ENCODE data around the gene GINS1. TPM values are rescaled to one million over a fixed set of nuclear protein-coding genes. Genes with fewer than 3 reads are reported as not detected.
A peak's percentile ranks its signal among the peaks of the same experiment; 100 is the strongest.

GINS1 gene
- total and polyA plus RNA-seq, 2 experiments from 2014 or later: 32.0 to 65.4 TPM

DNA sequence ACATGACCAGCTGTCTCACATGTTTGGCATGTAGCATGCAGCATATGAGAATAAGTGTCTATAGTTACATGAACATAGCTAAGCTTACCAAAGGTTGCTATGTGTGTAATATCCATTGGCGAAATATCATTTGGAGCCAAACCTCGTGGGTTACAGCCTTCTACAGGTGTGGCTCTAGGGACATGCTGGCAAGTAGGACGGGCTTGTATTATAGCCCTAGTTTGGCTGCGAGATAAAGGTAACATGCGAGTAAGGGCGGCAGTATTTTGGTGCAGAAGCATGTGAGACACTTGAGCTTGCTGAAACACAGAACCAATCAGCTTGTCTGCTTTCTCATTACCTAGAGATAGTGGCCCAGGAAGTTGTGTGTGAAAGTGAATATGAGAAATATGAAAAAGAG lies 10.4 kb upstream of the GINS1 start (continued):
- TF ChIP-seq, protein P1, sequence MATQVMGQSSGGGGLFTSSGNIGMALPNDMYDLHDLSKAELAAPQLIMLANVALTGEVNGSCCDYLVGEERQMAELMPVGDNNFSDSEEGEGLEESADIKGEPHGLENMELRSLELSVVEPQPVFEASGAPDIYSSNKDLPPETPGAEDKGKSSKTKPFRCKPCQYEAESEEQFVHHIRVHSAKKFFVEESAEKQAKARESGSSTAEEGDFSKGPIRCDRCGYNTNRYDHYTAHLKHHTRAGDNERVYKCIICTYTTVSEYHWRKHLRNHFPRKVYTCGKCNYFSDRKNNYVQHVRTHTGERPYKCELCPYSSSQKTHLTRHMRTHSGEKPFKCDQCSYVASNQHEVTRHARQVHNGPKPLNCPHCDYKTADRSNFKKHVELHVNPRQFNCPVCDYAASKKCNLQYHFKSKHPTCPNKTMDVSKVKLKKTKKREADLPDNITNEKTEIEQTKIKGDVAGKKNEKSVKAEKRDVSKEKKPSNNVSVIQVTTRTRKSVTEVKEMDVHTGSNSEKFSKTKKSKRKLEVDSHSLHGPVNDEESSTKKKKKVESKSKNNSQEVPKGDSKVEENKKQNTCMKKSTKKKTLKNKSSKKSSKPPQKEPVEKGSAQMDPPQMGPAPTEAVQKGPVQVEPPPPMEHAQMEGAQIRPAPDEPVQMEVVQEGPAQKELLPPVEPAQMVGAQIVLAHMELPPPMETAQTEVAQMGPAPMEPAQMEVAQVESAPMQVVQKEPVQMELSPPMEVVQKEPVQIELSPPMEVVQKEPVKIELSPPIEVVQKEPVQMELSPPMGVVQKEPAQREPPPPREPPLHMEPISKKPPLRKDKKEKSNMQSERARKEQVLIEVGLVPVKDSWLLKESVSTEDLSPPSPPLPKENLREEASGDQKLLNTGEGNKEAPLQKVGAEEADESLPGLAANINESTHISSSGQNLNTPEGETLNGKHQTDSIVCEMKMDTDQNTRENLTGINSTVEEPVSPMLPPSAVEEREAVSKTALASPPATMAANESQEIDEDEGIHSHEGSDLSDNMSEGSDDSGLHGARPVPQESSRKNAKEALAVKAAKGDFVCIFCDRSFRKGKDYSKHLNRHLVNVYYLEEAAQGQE (IDR thresholded peaks at IDR 0.05; ENCODE audit: unreplicated experiment): no peak
- TF ChIP-seq, protein P2, sequence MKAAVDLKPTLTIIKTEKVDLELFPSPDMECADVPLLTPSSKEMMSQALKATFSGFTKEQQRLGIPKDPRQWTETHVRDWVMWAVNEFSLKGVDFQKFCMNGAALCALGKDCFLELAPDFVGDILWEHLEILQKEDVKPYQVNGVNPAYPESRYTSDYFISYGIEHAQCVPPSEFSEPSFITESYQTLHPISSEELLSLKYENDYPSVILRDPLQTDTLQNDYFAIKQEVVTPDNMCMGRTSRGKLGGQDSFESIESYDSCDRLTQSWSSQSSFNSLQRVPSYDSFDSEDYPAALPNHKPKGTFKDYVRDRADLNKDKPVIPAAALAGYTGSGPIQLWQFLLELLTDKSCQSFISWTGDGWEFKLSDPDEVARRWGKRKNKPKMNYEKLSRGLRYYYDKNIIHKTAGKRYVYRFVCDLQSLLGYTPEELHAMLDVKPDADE (IDR thresholded peaks at IDR 0.05): no peak
- no peak for TF ChIP-seq ZNF462 (CRISPR knock-in tag; IDR thresholded peaks at IDR 0.05)

DNA sequence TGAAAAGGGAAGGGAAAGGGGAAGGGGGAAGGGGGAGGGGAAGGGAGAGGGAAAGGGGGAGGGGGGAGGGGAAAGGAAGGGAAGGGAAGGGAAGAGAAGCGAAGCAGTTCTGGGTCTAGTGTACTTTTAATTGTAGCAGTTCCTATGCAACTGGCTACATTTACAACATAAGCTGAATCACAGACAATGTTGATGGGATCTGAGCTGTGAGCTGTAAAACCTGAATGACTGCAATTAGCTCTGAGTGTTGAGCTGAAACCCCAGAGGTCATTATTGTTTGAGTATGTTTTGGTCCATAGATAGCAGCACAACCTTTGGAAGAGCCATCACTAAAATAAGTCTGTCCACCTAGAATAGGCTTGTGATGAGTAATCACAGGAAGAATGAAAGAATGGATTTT lies 9.7 kb upstream of the GINS1 start:
- Mint-ChIP-seq H3K9me3 (peaks cover 25% of the 10 kb centered on the region), H3K4me3 (no peak overlapping the region), H3K36me3 (ENCODE audit: low read depth) (peaks cover 9% of the 10 kb centered on the region), H3K27ac (no peak overlapping the region), H3K27me3 (ENCODE audit: insufficient read depth, low read depth, poor library complexity) (no peaks in the 10 kb centered on the region), H3K4me1 (peaks cover 18% of the 10 kb centered on the region)
- Histone ChIP-seq H3K4me3 (no peak overlapping the region), H3K27me3 (ENCODE audit: insufficient read depth) (no peaks in the 10 kb centered on the region), H3K79me2 (replicated peaks; ENCODE audit: insufficient read depth) (no peaks in the 10 kb centered on the region), H2AFZ (no peak overlapping the region), H3K9me2 (ENCODE audit: insufficient read depth) (no peaks in the 10 kb centered on the region), H3K4me2 (0 out of 2 replicates have a peak overlapping the region, but pooled peaks have one; percentile 43), H4K20me1 (replicated peaks; ENCODE audit: insufficient read depth) (no peaks in the 10 kb centered on the region), H3K36me3 (ENCODE audit: insufficient read depth) (peaks cover 3% of the 10 kb centered on the region; the same call in 1 of the 2 replicates), H3F3A (replicated peaks; ENCODE audit: low read depth) (no peaks in the 10 kb centered on the region), H3K4me1 (ENCODE audit: insufficient read depth) (peaks cover 4% of the 10 kb centered on the region; the same call in 1 of the 2 replicates), H3K27ac (ENCODE audit: low read depth) (no peak overlapping the region)
- ATAC-seq (no peak), DNase-seq (ENCODE audit: low spot score) (no peak)
- TF ChIP-seq EZH2phosphoT487 (IDR thresholded peaks at IDR 0.05; ENCODE audit: unreplicated experiment) (no peak), ZNF114 (CRISPR knock-in tag; IDR thresholded peaks at IDR 0.05) (no peak), NANOG (IDR thresholded peaks at IDR 0.05; ENCODE audit: borderline replicate concordance) (no peak)
- TF ChIP-seq, protein P1 (IDR thresholded peaks at IDR 0.05; ENCODE audit: unreplicated experiment): no peak
- TF ChIP-seq, protein P2 (IDR thresholded peaks at IDR 0.05): no peak
